Cardiac muscle cell (in vitro differentiated cells and primary cell): ENCODE results near the gene PIK3C2G. TPM values are rescaled to one million over a fixed set of nuclear protein-coding genes. Genes with fewer than 3 reads are reported as not detected.

ENCODE experiments used
- DNase-seq, 2 donors: peaks; one replicate each; pipeline versions ENCODE4 v3.0.0 to v3.0.0-alpha.2; 2010 to 2017; ENCODE audit warnings: low read depth in 1 of 2, low spot score in 1 of 2
- H3K27ac ChIP-seq: fragments of 200-600 bp; sonication (generic); 2 replicates; pipeline ENCODE4 v1.5.1; 2016
- H3K27me3 ChIP-seq: fragments of 200-600 bp; sonication (generic); 2 replicates; pipeline ENCODE4 v1.6.0; 2016; ENCODE audit warnings: control low read depth
- H3K36me3 ChIP-seq: fragments of 200-600 bp; sonication (generic); 2 replicates; pipeline ENCODE4 v1.5.1; 2016; ENCODE audit warnings: control low read depth
- H3K4me1 ChIP-seq: fragments of 200-600 bp; sonication (generic); 2 replicates; pipeline ENCODE4 v1.8.1; 2017; ENCODE audit warnings: low read depth, mild to moderate bottlenecking, mixed run types
- H3K4me3 ChIP-seq: fragments of 200-600 bp; sonication (generic); 2 replicates; pipeline ENCODE4 v1.5.1; 2016; ENCODE audit warnings: mild to moderate bottlenecking
- H3K9me3 ChIP-seq: fragments of 200-600 bp; sonication (generic); 2 replicates; pipeline ENCODE4 v1.5.1; 2017; ENCODE audit warnings: low read depth, mild to moderate bottlenecking, control low read depth
- CTCF ChIP-seq: IDR thresholded peaks from 2 replicates; pipeline ENCODE4 v1.5.1; 2012; ENCODE audit warnings: low read depth, mild to moderate bottlenecking, low read length
- polyA plus RNA-seq: library from polyadenylated mRNA; unstranded; fragments of >200 nt; fragmentation: Nextera tagmentation; extraction: Ambion mirVana; gene quantifications from 2 replicates; pipeline ENCODE4 v1.2.1, GENCODE V29; 2016
- total RNA-seq: library from RNA; depleted of rRNA; stranded (reverse); fragments of >200 nt; gene quantifications from 2 replicates; pipeline ENCODE4 v1.2.3, GENCODE V29; 2016

The PIK3C2G gene
- total and polyA plus RNA-seq, 2 experiments from 2014 or later, result not detected

GRCh38 chr12:18358077-18358476, 96.8 kb downstream of the PIK3C2G start:
- TF ChIP-seq CTCF, result no peak
- no peak overlapping the region for H3K4me3 ChIP-seq

DNA sequence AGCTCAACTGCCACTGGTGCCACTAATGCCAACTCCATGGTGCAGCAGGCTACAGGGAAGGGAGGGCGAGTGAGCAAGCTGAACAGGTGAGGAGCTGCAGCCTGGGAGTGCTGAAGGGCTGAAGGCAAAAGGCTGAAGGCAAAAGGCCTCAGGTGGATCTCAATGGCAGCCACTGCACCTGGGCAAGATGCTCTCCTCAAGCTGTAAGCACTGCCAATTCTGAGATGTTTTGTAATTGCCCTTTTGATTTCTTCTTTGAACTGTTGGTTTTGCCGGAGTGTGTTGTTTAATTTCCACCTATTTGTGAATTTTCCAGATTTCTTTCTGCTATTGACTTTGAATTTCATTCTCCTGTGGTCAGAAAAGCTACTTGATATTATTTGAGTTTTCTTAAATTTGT, 97.6 kb downstream of the PIK3C2G start:
- Histone ChIP-seq H3K27ac (no peak overlapping the region), H3K4me1 (no peaks in the 10 kb centered on the region), H3K4me3 (no peak overlapping the region), H3K36me3 (no peaks in the 10 kb centered on the region), H3K9me3 (no peaks in the 10 kb centered on the region), H3K27me3 (no peaks in the 10 kb centered on the region)
- no peak for TF ChIP-seq CTCF
- DNase-seq, result no peak

More at GRCh38 chr12:18358077-18358476, 96.8 kb downstream of the PIK3C2G start:
- Histone ChIP-seq H3K36me3 (no peaks in the 10 kb centered on the region), H3K27me3 (no peaks in the 10 kb centered on the region), H3K27ac (no peak overlapping the region), H3K4me1 (no peaks in the 10 kb centered on the region), H3K9me3 (no peaks in the 10 kb centered on the region)
- DNase-seq, result no peak

DNA sequence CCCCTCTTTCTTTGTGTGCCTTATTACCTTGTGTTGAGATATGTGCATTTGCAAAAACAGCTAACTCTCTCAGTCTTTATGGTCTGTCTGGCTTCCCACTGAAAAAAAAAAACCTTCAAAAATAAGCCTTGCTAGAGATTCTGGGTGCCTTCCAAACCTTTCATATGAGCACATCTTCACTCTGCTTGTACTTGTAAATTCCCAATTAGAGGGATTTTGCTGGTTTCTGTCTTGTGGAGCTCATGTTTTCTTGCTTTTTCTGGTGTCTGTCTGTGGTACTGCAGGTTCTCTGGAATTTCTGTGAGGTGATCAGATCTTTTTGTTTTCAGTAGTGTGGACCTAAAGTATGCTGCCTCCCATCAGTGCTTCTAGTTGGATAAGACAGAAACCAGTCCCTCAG, 100.1 kb downstream of the PIK3C2G start:
- Histone ChIP-seq H3K27ac (no peak overlapping the region), H3K36me3 (no peaks in the 10 kb centered on the region), H3K9me3 (no peaks in the 10 kb centered on the region), H3K4me3 (no peak overlapping the region), H3K27me3 (no peaks in the 10 kb centered on the region), H3K4me1 (no peaks in the 10 kb centered on the region)
- no peak for TF ChIP-seq CTCF
- DNase-seq, result no peak

DNA sequence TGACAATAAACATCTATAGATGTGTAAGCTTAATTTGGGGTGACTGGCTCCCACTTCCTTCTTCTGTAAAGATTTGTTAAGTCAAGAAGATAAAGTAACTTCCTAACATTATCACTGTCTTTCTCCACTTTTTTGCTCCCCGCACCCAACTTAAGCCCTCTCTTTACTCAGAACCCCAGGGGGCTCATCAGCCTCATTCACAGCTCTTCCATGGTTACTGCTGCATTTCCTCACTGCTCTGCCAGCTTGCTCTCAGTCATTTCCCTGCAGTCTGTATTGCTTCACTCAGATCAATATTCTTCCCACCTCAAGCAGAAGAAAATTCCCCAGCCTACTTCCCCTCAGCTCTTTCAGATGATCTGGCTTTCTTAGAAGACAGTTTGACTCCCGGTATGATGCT, 102.0 kb downstream of the PIK3C2G start:
- no peak for TF ChIP-seq CTCF
- H3K27me3 ChIP-seq, result no peaks in the 10 kb centered on the region
- DNase-seq, result no peak
- H3K4me3 ChIP-seq, result no peak overlapping the region
- no peaks in the 10 kb centered on the region for H3K36me3 ChIP-seq
- no peaks in the 10 kb centered on the region for H3K4me1 ChIP-seq
- H3K9me3 ChIP-seq, result no peaks in the 10 kb centered on the region
- no peak overlapping the region for H3K27ac ChIP-seq

GRCh38 chr12:18368594-18368993, 107.3 kb downstream of the PIK3C2G start:
- no peaks in the 10 kb centered on the region for H3K27me3 ChIP-seq
- H3K9me3 ChIP-seq, result no peaks in the 10 kb centered on the region
- DNase-seq, result no peak
- H3K27ac ChIP-seq, result no peak overlapping the region
- TF ChIP-seq CTCF, result no peak
- no peak overlapping the region for H3K4me3 ChIP-seq
- H3K4me1 ChIP-seq, result no peaks in the 10 kb centered on the region
- H3K36me3 ChIP-seq, result no peaks in the 10 kb centered on the region

DNA sequence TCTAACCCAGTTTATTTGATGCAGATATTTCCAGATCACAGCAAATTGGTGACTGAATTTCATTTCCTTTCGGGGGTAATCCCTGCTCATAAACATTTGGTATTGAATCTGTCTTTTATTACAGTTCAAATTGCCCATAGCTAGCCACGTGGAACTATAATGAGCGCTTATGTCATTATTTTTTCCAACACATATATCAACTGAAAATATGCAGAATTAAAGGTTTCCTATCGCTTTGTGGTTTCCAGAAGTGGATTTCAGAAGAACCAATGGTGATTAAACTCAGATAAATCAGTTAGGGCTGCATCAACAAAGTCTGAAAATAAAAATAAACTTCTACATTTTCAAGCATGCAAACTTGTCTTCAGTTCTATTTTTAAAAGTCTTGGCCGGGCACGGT, 111.9 kb downstream of the PIK3C2G start:
- H3K9me3 ChIP-seq, result no peaks in the 10 kb centered on the region
- no peak overlapping the region for H3K27ac ChIP-seq
- no peak for DNase-seq
- TF ChIP-seq CTCF, result no peak
- no peaks in the 10 kb centered on the region for H3K27me3 ChIP-seq
- no peaks in the 10 kb centered on the region for H3K36me3 ChIP-seq
- no peak overlapping the region for H3K4me3 ChIP-seq
- no peaks in the 10 kb centered on the region for H3K4me1 ChIP-seq
